K562 (cell line): ENCODE data around the gene DPAGT1. TPM values are rescaled to one million over a fixed set of nuclear protein-coding genes. Genes with fewer than 3 reads are reported as not detected.

ENCODE experiments used
- polyA plus RNA-seq, 8 experiments: library from polyadenylated mRNA; depleted of rRNA in 4 of 8; stranded (reverse) in 5 of 8; unstranded in 3 of 8; fragments of >200 nt; fragmentation: Nextera tagmentation in 2 of 8; fragmentation: Illumina TruSeq in 1 of 8; extraction: Ambion mirVana in 2 of 8; extraction: Trizol in 1 of 8; gene quantifications; 2 replicates each; pipeline versions ENCODE4 v1.2.1 to v1.2.3, GENCODE V29; 2011 to 2014; ENCODE audit warnings: inconsistent platforms in 1 of 8, missing spikeins in 1 of 8
- total RNA-seq, 7 experiments: library from RNA; depleted of rRNA in 6 of 7; stranded (reverse); fragments of >200 nt in 6 of 7; fragmentation: Illumina TruSeq in 2 of 7; extraction: Trizol in 2 of 7; gene quantifications; 2 replicates each; pipeline versions ENCODE4 v1.2.1 to v1.2.3, GENCODE V29; 2011 to 2021; ENCODE audit warnings: low replicate concordance in 1 of 7

Gene DPAGT1
- total and polyA plus RNA-seq, 9 of the 15 experiments (the other 6 are each of a cell fraction or from before 2014, with no cell fraction given), result 29.9 to 135 (median 85.0) TPM

Other genes with a start within 250 kb of the DPAGT1 start
Only the 7 nearest of the 21 such genes appear.
- gene HYOU1, start 44.6 kb downstream of the DPAGT1 start, total RNA-seq (2014; rRNA removed), result 128 and 132 TPM in 2 replicates
- 95.2 and 104 TPM in 2 replicates for gene HYOU1, start 44.6 kb downstream of the DPAGT1 start, total RNA-seq (2014; rRNA removed; fragmentation: Illumina TruSeq; extraction: Trizol)
- 124 and 125 TPM in 2 replicates for gene HYOU1, start 44.6 kb downstream of the DPAGT1 start, total RNA-seq (2015; rRNA removed; fragmentation: Illumina TruSeq; extraction: Trizol)
- gene HYOU1, start 44.6 kb downstream of the DPAGT1 start, total RNA-seq (2021), result 193 and 197 TPM in 2 replicates
- 159 and 196 TPM in 2 replicates for gene HYOU1, start 44.6 kb downstream of the DPAGT1 start, polyA plus RNA-seq (2011; rRNA removed)
- 180 and 197 TPM in 2 replicates for gene HYOU1, start 44.6 kb downstream of the DPAGT1 start, polyA plus RNA-seq (2014; fragmentation: Illumina TruSeq; extraction: Trizol)
- gene HYOU1, start 44.6 kb downstream of the DPAGT1 start, polyA plus RNA-seq (2014; fragmentation: Nextera tagmentation; extraction: Ambion mirVana), result 10 to 100 TPM; 19.5 to 46.2 TPM
- 145 and 151 TPM in 2 replicates for gene HYOU1, start 44.6 kb downstream of the DPAGT1 start, polyA plus RNA-seq (2014; rRNA removed)
- gene VPS11, start 34.0 kb downstream of the DPAGT1 start, total RNA-seq (2014; rRNA removed), result 31.2 and 38.7 TPM in 2 replicates
- gene VPS11, start 34.0 kb downstream of the DPAGT1 start, total RNA-seq (2014; rRNA removed; fragmentation: Illumina TruSeq; extraction: Trizol), result 20.4 and 23.0 TPM in 2 replicates
- gene VPS11, start 34.0 kb downstream of the DPAGT1 start, total RNA-seq (2015; rRNA removed; fragmentation: Illumina TruSeq; extraction: Trizol), result 31.3 and 33.5 TPM in 2 replicates
- gene VPS11, start 34.0 kb downstream of the DPAGT1 start, total RNA-seq (2021), result 25.5 and 28.6 TPM in 2 replicates
- 14.1 and 16.7 TPM in 2 replicates for gene VPS11, start 34.0 kb downstream of the DPAGT1 start, polyA plus RNA-seq (2011; rRNA removed)
- gene VPS11, start 34.0 kb downstream of the DPAGT1 start, polyA plus RNA-seq (2014; fragmentation: Illumina TruSeq; extraction: Trizol), result 31.1 and 35.5 TPM in 2 replicates
- gene VPS11, start 34.0 kb downstream of the DPAGT1 start, polyA plus RNA-seq (2014; fragmentation: Nextera tagmentation; extraction: Ambion mirVana), result 10 to 100 TPM; 19.7 to 31.6 TPM
- 24.9 and 27.5 TPM in 2 replicates for gene VPS11, start 34.0 kb downstream of the DPAGT1 start, polyA plus RNA-seq (2014; rRNA removed)
- gene HMBS, start 17.0 kb downstream of the DPAGT1 start, total RNA-seq (2014; rRNA removed), result 82.8 and 118 TPM in 2 replicates
- gene HMBS, start 17.0 kb downstream of the DPAGT1 start, total RNA-seq (2014; rRNA removed; fragmentation: Illumina TruSeq; extraction: Trizol), result 108 and 113 TPM in 2 replicates
- 52.3 and 56.9 TPM in 2 replicates for gene HMBS, start 17.0 kb downstream of the DPAGT1 start, total RNA-seq (2015; rRNA removed; fragmentation: Illumina TruSeq; extraction: Trizol)
- 272 and 282 TPM in 2 replicates for gene HMBS, start 17.0 kb downstream of the DPAGT1 start, total RNA-seq (2021)
- 311 and 380 TPM in 2 replicates for gene HMBS, start 17.0 kb downstream of the DPAGT1 start, polyA plus RNA-seq (2011; rRNA removed)
- 286 and 323 TPM in 2 replicates for gene HMBS, start 17.0 kb downstream of the DPAGT1 start, polyA plus RNA-seq (2014; fragmentation: Illumina TruSeq; extraction: Trizol)
- 100 to 1,000 TPM; 308 to 385 TPM for gene HMBS, start 17.0 kb downstream of the DPAGT1 start, polyA plus RNA-seq (2014; fragmentation: Nextera tagmentation; extraction: Ambion mirVana)
- 294 and 314 TPM in 2 replicates for gene HMBS, start 17.0 kb downstream of the DPAGT1 start, polyA plus RNA-seq (2014; rRNA removed)
- gene C2CD2L, start 5.5 kb upstream of the DPAGT1 start, total RNA-seq (2014; rRNA removed), result 16.9 and 23.8 TPM in 2 replicates
- 6.9 and 11.8 TPM in 2 replicates for gene C2CD2L, start 5.5 kb upstream of the DPAGT1 start, total RNA-seq (2014; rRNA removed; fragmentation: Illumina TruSeq; extraction: Trizol)
- 14.8 and 15.6 TPM in 2 replicates for gene C2CD2L, start 5.5 kb upstream of the DPAGT1 start, total RNA-seq (2015; rRNA removed; fragmentation: Illumina TruSeq; extraction: Trizol)
- gene C2CD2L, start 5.5 kb upstream of the DPAGT1 start, total RNA-seq (2021), result 34.1 and 41.2 TPM in 2 replicates
- 10.8 and 19.6 TPM in 2 replicates for gene C2CD2L, start 5.5 kb upstream of the DPAGT1 start, polyA plus RNA-seq (2011; rRNA removed)
- 29.7 and 34.7 TPM in 2 replicates for gene C2CD2L, start 5.5 kb upstream of the DPAGT1 start, polyA plus RNA-seq (2014; fragmentation: Illumina TruSeq; extraction: Trizol)
- 1 to 10 TPM in 1 of 2 experiments, under 1 TPM in 1; 0.66 to 1.0 TPM for gene C2CD2L, start 5.5 kb upstream of the DPAGT1 start, polyA plus RNA-seq (2014; fragmentation: Nextera tagmentation; extraction: Ambion mirVana)
- 22.4 and 25.7 TPM in 2 replicates for gene C2CD2L, start 5.5 kb upstream of the DPAGT1 start, polyA plus RNA-seq (2014; rRNA removed)
- 15.1 and 17.0 TPM in 2 replicates for gene HINFP, start 19.7 kb upstream of the DPAGT1 start, total RNA-seq (2014; rRNA removed)
- 14.5 and 15.8 TPM in 2 replicates for gene HINFP, start 19.7 kb upstream of the DPAGT1 start, total RNA-seq (2014; rRNA removed; fragmentation: Illumina TruSeq; extraction: Trizol)
- gene HINFP, start 19.7 kb upstream of the DPAGT1 start, total RNA-seq (2015; rRNA removed; fragmentation: Illumina TruSeq; extraction: Trizol), result 13.8 and 13.9 TPM in 2 replicates
- gene HINFP, start 19.7 kb upstream of the DPAGT1 start, total RNA-seq (2021), result 23.5 and 24.6 TPM in 2 replicates
- gene HINFP, start 19.7 kb upstream of the DPAGT1 start, polyA plus RNA-seq (2011; rRNA removed), result 29.4 and 41.9 TPM in 2 replicates
- gene HINFP, start 19.7 kb upstream of the DPAGT1 start, polyA plus RNA-seq (2014; fragmentation: Illumina TruSeq; extraction: Trizol), result 19.1 and 21.5 TPM in 2 replicates
- gene HINFP, start 19.7 kb upstream of the DPAGT1 start, polyA plus RNA-seq (2014; fragmentation: Nextera tagmentation; extraction: Ambion mirVana), result 10 to 100 TPM; 22.5 to 34.1 TPM
- gene HINFP, start 19.7 kb upstream of the DPAGT1 start, polyA plus RNA-seq (2014; rRNA removed), result 24.0 and 30.5 TPM in 2 replicates
- 0.09 TPM in 1 of 2 replicates, not detected in the other for gene ABCG4, start 47.2 kb upstream of the DPAGT1 start, total RNA-seq (2014; rRNA removed)
- not detected in 2 replicates for gene ABCG4, start 47.2 kb upstream of the DPAGT1 start, total RNA-seq (2014; rRNA removed; fragmentation: Illumina TruSeq; extraction: Trizol)
- not detected in 2 replicates for gene ABCG4, start 47.2 kb upstream of the DPAGT1 start, total RNA-seq (2015; rRNA removed; fragmentation: Illumina TruSeq; extraction: Trizol)
- gene ABCG4, start 47.2 kb upstream of the DPAGT1 start, total RNA-seq (2021), result 0.11 and 0.13 TPM in 2 replicates
- 0.04 and 0.08 TPM in 2 replicates for gene ABCG4, start 47.2 kb upstream of the DPAGT1 start, polyA plus RNA-seq (2011; rRNA removed)
- gene ABCG4, start 47.2 kb upstream of the DPAGT1 start, polyA plus RNA-seq (2014; fragmentation: Illumina TruSeq; extraction: Trizol), result 0.07 and 0.11 TPM in 2 replicates
- gene ABCG4, start 47.2 kb upstream of the DPAGT1 start, polyA plus RNA-seq (2014; fragmentation: Nextera tagmentation; extraction: Ambion mirVana), result not detected
- 0.03 and 0.05 TPM in 2 replicates for gene ABCG4, start 47.2 kb upstream of the DPAGT1 start, polyA plus RNA-seq (2014; rRNA removed)
- 1.3 and 1.4 TPM in 2 replicates for gene NLRX1, start 66.9 kb upstream of the DPAGT1 start, total RNA-seq (2014; rRNA removed)
- gene NLRX1, start 66.9 kb upstream of the DPAGT1 start, total RNA-seq (2014; rRNA removed; fragmentation: Illumina TruSeq; extraction: Trizol), result 0.19 and 0.22 TPM in 2 replicates
- gene NLRX1, start 66.9 kb upstream of the DPAGT1 start, total RNA-seq (2015; rRNA removed; fragmentation: Illumina TruSeq; extraction: Trizol), result 0.34 and 0.69 TPM in 2 replicates
- gene NLRX1, start 66.9 kb upstream of the DPAGT1 start, total RNA-seq (2021), result 2.1 and 2.3 TPM in 2 replicates
- 0.55 and 1.4 TPM in 2 replicates for gene NLRX1, start 66.9 kb upstream of the DPAGT1 start, polyA plus RNA-seq (2011; rRNA removed)
- 0.49 and 1.1 TPM in 2 replicates for gene NLRX1, start 66.9 kb upstream of the DPAGT1 start, polyA plus RNA-seq (2014; fragmentation: Illumina TruSeq; extraction: Trizol)
- gene NLRX1, start 66.9 kb upstream of the DPAGT1 start, polyA plus RNA-seq (2014; fragmentation: Nextera tagmentation; extraction: Ambion mirVana), result under 1 TPM; 0.04 to 0.06 TPM
- gene NLRX1, start 66.9 kb upstream of the DPAGT1 start, polyA plus RNA-seq (2014; rRNA removed), result 1.1 and 2.1 TPM in 2 replicates